AG20443 (cell line): ENCODE data around the gene SVOP.
"Not testable (repeated sequence)": the region's sequence is repeated elsewhere in the genome, so short reads cannot be mapped to it uniquely, and the experiment has no call there.

Source experiments
- DNase-seq: peaks from one replicate; pipeline ENCODE4 v3.0.0; 2012; ENCODE audit warnings: low spot score, mixed read lengths

The SVOP gene

GRCh38 chr12:108886873-108887629 is 133.8 kb downstream of the SVOP start:
- no peak for DNase-seq

GRCh38 chr12:108884116-108885012 is 136.5 kb downstream of the SVOP start:
- DNase-seq = peak; percentile 53

- DNase-seq = no peak
Observed at GRCh38 chr12:108881953-108882352, 138.9 kb downstream of the SVOP start.

- DNase-seq = no peak
Observed at GRCh38 chr12:108879615-108880254, 141.1 kb downstream of the SVOP start, which contains the start of gene DAO. Gene DAO, plus strand, starts transcription at chr12:108880092. Its CDS starts 4,915 bp downstream, at chr12:108885007.

GRCh38 chr12:108876550-108876949 is 144.3 kb downstream of the SVOP start:
- no peak for DNase-seq

- DNase-seq = no peak
Observed at GRCh38 chr12:108875682-108876361, 145.0 kb downstream of the SVOP start.

GRCh38 chr12:108875280-108875679 is 145.6 kb downstream of the SVOP start:
- DNase-seq = no peak

- DNase-seq = no peak
Observed at GRCh38 chr12:108868781-108869180, 152.1 kb downstream of the SVOP start.

GRCh38 chr12:108866083-108866482 is 154.8 kb downstream of the SVOP start:
- not testable (repeated sequence) for DNase-seq

- DNase-seq = no peak
Observed at GRCh38 chr12:108865169-108865568, 155.7 kb downstream of the SVOP start.

GRCh38 chr12:108862588-108862959 is 158.3 kb downstream of the SVOP start:
- no peak for DNase-seq

- DNase-seq = no peak
Observed at GRCh38 chr12:108861878-108862587, 158.8 kb downstream of the SVOP start.

GRCh38 chr12:108860443-108860842 is 160.4 kb downstream of the SVOP start:
- DNase-seq = no peak

GRCh38 chr12:108859923-108860291 is 161.0 kb downstream of the SVOP start:
- DNase-seq = no peak

GRCh38 chr12:108859141-108859922 is 161.5 kb downstream of the SVOP start:
- DNase-seq = not testable (repeated sequence)

- no peak for DNase-seq
Observed at GRCh38 chr12:108858311-108859074, 162.4 kb downstream of the SVOP start.
